NCI-H524 (cell line): ENCODE data around the gene LCN2.

ENCODE experiments used
- DNase-seq, 2 experiments: peaks; one replicate each; lab custom pipeline; 2025; lab: John Stamatoyannopoulos, UW

Gene LCN2

DNA sequence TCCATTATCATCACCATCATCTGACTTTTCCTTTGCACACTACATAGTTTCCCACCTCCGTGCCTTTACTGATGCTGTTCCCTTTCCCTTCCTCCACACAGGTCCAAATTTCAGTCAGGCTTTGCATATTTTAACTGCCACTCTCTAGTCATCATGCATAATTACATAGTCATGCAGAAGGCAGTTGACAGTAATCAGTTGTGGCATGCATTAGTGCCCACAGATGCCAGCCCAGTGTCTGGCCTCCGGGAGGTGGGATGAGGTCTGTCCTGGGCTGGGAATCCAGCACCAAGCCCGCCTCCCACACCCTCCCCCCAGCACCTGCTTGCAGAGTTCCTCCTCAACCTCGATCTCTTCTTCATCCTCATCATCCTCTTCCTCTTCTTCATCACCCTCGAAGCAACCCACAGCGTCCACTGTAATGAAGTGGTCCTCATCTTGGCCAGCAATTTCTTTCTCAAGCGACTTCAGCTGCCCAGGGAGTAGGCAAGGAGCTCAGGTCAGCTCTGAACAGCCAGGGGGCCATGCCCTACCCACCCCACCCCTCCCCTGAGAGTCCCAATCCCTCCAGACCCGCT lies 19.6 kb downstream of the LCN2 start:
- DNase-seq: no peak

DNA sequence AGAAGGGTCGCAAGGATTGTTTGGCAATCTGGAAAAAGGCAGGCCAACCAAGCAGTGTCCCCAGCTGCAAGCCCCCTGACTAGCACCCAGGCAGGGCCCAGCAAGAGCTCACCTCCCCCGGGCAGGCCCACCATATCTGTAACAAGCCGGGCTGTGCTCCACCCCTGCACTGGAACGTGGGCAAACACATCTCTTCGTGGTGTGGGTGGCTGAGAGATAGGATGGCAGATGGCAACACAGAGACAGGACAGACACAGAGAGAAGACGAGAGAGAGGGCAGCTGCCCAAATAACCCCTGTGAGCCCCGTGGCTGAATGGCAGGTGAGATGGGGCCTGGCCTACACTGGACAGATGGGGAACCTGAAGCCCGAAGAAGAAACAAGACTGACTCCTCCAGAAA lies 20.2 kb downstream of the LCN2 start:
- DNase-seq: peak; percentile 66 to 77

DNA sequence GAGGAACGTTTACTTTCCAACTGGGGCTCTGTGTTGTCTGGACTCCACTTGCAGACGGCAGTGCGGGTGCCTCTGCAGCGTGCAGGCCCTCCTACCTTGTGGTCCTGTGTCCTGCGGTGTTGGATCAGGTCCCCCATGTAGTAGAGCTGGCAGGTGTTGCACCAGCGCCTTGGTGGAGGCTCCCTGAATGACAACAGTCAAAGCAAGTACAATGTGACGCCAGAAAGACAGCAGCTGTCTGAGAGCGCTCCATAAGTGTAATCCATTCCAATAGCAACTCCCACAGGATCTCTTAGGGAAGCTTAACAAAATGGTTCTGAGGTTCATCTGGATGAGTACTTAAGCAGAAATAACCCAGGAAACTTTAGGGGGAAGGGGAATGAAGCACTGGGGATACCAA lies 20.7 kb downstream of the LCN2 start:
- peak; percentile 95 to 98 for DNase-seq

DNA sequence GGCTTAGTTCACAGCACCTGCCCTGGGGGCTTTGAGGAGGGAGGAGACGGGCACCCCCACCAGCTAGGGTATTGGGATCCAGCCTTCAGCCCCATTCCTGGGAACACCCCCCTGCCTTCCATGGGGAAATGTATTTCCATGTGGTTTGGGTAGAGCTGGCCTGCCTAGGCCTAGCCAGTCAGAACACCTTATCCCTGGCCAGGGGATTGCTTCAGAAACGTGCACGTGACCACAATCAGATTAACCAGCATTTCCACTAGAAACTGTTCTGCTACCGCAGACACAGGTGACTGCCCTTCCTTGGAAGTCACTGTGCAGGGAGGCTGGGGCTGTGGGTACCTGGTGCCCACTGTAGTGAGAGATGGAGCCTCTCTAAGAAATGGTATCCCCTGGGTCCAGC lies 24.8 kb downstream of the LCN2 start:
- no peak for DNase-seq

DNA sequence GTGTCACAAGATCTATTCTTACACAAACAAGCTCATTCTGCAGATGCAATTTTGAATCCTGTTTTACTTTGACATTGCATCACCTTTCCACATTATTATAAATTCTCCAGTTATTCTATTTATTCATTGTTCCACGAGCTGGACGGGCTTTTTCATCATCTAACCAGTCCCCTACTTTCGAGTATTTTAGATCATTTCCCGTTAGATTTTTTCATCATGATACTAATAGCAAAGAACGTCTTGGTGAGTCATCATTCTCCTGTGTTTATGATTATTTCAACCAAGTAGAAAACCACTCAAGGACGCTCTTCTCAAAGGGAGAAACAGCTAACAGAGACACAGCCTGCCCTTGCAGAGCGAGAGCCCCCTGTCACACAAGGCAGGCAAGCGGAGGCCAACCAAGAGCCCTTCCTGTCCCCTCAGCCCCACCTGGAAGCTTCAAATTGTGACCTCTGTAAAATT lies 25.9 kb downstream of the LCN2 start:
- DNase-seq: no peak

DNA sequence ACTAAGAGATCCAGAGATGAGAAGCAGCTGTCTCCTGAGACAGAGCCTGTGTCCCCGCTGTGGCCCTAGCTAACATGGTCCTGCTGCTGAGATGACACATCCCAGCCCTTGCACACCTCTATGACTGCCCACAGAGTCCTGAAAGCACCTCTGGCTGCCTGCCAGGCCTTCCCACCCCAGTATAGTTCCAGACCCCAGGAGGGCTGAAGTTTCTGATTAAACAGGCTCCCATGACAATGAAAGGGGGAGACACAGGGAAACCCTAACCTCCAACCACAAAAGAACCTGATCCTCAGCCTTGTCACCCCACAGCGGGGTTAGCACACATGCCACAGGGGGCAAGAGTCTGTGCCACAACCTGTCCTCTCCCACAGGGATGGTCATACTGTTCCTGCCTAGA lies 26.5 kb downstream of the LCN2 start:
- DNase-seq: no peak

- DNase-seq: no peak
These were observed 29.7 kb downstream of the LCN2 start for GRCh38 chr9:128178806-128179431.

DNA sequence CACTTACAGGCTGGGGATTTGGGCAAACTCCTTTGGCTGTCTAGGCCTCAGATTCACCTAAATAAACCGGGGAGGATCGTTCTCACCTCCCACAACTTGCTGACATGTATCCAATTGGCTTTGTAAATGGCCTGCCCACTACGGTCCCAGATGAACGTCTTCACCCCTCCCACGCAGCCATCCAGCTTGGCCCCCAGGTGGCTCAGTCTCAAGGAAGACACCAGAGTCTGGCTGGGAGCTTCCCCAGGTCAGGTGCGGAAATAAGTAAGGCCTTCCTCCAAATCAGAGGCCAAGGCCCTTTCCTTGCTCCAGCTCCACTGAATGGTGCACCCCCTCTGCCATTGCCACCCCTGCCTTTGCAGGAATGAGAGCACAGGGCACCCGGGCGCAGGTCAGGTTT lies 30.7 kb downstream of the LCN2 start:
- DNase-seq: no peak

DNA sequence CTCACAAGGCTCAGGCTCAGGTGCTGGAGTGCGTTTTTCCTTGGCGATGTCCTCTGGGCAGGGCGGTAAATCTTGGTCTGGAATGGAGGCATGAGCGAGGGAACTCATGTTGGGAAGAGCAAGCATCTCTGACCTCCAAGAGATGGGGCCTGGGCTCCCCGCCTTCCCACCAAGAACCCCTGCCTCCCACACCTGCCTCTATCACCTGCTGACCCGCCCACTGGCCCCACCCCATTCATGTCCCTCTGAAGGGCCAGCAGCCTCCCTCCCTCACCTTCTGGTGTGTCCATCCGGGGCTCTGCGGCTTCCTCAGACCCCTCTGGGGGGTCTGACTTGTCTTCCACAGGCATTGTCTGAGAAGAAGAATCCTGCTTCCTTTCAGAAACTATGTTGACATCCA lies 31.2 kb downstream of the LCN2 start:
- no peak for DNase-seq

DNA sequence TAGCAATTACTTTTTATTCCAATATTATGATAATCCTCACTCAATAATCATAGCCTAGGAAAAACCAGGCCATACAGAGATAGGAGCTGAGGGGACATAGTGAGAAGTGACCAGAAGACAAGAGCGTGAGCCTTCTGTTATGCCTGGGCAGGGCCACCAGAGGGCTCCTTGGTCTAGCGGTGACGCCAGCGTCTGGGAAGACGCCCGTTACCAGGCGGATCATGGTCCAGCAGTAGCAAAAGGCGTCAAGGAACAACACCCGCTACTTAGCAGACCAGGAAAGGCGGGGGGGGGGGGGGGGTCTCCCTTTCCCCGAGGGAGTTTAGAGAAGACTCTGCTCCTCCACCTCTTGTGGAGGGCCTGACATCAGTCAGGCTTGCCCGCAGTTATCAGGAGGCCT lies 32.2 kb downstream of the LCN2 start:
- peak in 1 of 2 experiments; percentile 32 for DNase-seq

- no peak for DNase-seq
These were observed 33.8 kb downstream of the LCN2 start for GRCh38 chr9:128182893-128183588.

GRCh38 chr9:128185979-128186965 lies 37.0 kb downstream of the LCN2 start:
- no peak for DNase-seq

- DNase-seq: no peak
These were observed 38.1 kb downstream of the LCN2 start for GRCh38 chr9:128187361-128187760.

DNA sequence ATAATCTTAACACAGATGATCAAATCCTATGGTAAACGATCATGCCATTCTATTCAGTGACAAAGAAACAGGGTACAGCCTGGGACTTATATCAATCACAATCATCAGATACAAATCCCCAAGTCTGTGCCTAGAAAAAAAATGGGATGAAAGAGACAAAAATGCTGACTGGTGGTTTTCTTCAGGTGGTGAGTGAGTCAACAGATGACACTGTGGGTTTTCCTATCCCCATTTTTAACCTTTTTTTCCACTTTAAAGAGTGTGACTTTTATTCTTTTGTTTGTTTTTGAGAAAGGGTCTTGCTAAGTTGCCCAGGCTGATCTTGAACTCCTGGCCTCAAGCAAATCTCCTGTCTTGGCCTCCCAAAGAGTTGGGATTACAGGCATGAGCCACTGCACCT lies 39.0 kb downstream of the LCN2 start:
- no peak for DNase-seq

- no peak for DNase-seq
These were observed 40.8 kb downstream of the LCN2 start for GRCh38 chr9:128190013-128190412.

DNA sequence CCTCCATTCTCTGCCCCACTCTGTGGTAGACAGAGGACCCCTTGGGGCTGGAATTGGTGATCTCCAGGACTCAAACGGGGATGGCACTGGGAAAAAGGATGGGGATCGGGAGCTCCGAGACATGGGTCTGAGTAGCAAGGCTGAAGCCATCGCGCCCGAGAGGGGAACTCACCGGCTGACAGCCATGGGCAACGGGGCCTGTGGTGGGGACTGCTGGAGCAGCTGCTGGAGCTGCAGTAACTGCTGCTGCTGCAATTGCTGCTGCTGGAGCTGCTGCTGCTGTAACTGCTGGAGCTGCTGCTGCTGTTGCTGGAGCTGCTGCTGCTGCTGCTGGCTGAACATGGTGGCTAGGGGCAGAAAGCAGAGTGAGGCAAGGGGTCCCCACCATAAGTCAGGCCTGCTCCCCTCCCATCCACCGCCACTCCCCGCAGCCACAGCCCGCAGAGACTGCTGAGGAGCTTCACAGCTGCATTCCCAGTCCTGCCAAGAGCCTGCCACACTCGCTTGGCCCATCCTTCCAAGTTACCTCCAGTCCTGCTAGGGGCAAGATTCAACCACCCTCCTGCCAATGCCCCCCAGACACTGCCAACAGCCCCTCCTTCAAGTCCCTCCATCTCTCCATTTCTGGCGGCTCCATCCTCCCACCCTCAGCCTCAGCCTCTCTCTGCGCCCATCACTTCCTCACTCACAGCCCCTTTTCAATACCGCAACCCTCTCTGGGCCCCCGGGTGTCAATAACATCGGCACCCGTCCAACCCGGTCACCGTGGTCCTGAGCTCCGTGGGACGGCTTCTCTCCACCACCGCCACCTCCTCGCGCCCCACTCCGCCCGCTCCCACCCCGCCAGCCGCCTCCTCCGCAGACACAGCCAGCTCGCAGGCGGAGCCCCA lies 41.5 kb downstream of the LCN2 start:
- no peak for DNase-seq

DNA sequence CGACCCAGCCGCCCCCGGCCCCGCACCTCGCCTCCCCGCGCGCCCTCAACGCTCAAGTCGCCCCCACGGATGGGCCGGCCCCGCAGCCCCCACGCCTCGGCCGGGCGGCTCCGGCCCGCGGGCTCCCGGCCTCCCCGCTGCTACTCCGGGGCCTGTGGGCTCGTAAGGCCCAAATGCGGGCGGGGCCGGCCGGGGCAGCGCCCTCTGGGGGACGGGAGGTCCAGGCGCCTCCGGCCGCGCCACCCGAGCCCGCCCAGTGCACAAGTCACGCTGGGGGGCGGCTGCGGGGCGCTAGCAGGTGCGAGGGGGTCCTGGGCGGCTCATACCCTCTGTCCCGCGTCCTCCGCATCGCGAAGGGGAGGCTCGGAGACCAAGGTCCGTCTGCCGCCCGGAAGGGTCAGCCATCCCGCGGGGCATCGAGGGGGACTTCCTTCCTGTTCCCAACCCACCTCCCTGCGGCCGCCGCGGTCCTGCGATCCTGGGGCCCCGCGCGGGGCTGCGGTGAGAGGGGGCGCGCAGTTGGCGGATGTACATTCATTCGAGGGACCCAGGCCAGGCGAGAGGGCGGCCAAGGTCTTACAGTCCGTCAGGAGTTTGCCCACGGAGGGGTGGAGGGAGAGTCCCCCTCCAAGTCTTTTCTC lies 42.3 kb downstream of the LCN2 start, which contains the start of gene CIZ1:
CIZ1 (minus strand) TSS at position 167 of the 641 bp plus-strand sequence. CDS start 715 bp downstream, outside the sequence.
- peak; percentile 75 to 83 for DNase-seq

DNA sequence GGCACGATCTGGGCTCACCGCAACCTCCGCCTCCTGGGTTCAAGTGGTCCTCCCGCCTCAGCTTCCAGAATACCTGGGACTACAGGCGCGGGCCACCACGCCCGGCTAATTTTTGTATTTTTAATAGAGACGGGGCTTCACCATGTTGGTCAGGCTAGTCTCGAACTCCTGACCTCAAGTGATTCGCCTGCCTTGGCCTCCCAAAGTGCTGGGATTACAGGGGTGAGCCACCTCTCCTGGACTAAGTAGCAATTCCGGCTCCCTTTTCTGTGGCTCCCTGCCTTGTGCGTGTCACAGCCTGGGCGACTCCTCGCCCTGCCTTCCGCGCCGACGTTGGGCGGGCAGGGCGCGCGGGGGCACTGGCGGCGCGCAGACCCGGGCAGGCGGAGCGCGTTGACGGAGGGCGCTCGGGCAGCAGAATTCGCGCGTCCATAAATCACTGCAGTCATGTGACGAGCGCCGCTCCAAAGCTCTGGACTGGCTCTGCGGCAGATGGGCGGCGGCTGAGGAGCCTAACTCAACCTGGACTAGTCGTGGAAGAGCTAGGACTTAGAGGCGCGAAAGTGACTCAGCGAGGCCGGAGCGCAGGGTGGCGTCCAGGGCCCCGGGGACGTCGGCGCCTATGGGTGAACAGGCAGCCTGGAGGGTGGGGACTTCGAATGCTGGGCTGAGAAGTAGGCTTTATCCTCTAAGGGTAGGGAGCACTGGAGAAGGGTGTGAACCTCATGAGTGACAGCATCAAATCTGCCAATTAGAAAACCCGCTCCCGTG lies 43.5 kb downstream of the LCN2 start:
- DNase-seq: peak; percentile 93 to 95

GRCh38 chr9:128193469-128194096 lies 44.3 kb downstream of the LCN2 start:
- no peak for DNase-seq
